ENCODE measurements around the gene PPP2R5C.
A peak's percentile ranks its signal among the peaks of the same experiment; 100 is the strongest.
"Not testable (repeated sequence)": the region's sequence is repeated elsewhere in the genome, so short reads cannot be mapped to it uniquely, and the experiment has no call there.

Gene PPP2R5C

DNA sequence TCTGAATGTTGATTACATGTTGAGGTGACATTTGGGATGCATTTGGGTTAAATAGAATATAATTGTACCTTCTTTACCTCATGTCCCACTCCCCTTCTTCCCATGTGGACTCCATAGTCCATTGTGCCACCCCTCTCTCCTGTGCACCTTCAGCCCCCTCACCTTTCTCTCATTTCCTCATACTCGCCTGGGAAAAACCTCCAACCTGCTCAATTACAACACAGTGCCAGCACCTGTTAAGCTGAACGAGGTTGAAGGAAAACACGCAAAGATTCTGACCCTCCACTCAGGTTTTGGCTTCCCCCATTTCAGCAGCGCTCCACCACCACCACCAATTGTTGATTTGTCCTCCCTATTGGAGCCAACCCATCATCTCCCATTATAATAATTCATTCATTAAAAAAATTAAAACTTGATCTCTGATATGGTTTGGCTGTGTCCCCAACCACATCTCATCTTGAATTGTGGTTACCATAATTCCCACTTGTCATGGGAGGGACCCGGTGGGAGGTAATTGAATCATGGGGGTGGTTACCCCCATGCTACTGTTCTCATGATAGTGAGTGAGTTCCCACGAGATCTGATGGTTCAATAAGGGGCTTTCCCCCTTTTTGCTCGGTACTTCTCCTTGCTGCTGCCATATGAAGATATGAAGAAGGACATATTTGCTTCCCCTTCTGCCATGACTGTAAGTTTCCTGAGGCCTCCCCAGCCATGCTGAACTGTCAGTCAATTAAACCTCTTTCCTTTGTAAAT, 33.7 kb upstream of the PPP2R5C start:
- DNase-seq (ENCODE audit: low read depth), result no peak

DNA sequence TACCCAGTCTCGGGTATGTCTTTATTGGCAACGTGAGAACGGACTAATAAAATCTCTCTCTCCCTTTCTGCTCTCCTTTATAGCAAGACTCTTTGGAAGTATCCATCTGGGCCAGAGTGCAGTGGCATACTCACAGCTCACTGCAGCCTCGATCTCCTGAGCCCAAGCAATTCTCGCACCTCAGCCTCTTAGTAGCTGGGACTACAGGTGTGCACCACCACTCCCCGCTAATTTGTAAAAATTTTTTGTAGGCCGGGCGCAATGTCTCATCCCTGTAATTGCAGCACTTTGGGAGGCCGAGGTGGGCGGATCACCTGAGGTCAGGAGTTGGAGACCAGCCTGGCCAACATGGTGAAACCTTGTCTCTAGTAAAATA, 33.2 kb upstream of the PPP2R5C start:
- no peak for DNase-seq (ENCODE audit: low read depth)

DNA sequence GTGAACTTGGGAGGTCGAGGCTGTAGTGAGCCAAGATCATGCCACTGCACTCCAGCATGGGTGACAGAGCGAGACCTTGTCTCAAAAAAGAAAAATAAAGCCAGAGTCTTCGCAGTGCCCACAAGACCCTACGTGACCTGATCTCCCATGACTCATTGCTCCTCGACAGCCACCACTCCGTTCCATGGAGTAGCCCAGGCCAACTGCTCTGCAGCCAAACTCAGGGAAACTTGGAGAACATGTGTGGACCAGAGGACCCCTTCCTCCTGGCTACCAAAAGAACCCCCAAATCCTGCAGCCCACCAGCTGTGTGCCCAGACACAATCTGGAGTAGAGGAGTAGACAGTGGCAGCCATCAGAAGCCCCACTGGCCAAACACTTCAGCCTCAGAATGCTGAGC, 32.1 kb upstream of the PPP2R5C start:
- DNase-seq (ENCODE audit: low read depth), result no peak

DNA sequence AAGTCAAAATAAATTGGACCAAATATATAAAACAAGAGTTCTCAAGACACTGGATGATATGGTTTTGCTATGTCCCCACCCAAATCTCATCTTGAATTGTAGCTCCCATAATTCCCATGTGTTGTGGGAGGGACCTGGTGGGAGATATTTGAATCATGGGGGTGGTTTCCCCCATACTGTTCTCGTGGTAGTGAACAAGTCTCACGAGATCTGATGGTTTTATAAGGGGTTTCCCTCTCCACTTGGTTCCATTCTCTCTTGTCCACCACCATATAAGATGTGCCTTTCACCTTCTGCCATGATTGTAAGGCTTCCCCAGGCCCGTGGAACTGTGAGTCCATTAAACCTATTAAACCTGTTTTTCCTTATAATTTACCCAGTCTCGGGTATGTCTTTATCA, 31.4 kb upstream of the PPP2R5C start:
- DNase-seq (ENCODE audit: low read depth), result not testable (repeated sequence)

DNA sequence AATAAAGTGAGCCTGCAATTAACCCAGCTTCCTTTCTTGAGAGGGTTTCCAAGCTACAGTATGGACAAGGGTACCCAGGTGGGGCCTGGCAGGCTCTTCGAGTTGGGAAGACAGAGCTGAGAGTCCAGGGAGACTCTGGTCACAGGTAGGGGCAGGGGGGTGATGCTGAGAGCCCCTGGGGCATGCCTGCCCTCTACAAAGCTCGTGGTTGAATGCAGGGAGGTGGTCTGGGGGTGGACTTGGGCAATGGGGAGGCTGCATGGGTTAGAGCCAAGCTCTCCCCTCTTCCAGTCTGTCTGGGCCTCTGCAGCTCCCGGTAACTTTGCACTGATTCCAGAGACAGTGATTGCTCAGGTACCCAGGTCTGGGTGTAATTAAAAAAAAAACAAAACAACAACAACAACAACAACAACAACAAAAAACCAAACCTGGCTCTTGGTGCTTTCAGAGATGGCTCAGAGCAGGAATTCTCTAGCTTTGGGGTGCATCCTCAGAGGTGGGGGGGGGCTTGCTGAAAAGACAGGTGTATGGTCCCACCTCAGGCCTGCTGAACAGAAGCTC, 30.8 kb upstream of the PPP2R5C start:
- no peak for DNase-seq (ENCODE audit: low read depth)

DNA sequence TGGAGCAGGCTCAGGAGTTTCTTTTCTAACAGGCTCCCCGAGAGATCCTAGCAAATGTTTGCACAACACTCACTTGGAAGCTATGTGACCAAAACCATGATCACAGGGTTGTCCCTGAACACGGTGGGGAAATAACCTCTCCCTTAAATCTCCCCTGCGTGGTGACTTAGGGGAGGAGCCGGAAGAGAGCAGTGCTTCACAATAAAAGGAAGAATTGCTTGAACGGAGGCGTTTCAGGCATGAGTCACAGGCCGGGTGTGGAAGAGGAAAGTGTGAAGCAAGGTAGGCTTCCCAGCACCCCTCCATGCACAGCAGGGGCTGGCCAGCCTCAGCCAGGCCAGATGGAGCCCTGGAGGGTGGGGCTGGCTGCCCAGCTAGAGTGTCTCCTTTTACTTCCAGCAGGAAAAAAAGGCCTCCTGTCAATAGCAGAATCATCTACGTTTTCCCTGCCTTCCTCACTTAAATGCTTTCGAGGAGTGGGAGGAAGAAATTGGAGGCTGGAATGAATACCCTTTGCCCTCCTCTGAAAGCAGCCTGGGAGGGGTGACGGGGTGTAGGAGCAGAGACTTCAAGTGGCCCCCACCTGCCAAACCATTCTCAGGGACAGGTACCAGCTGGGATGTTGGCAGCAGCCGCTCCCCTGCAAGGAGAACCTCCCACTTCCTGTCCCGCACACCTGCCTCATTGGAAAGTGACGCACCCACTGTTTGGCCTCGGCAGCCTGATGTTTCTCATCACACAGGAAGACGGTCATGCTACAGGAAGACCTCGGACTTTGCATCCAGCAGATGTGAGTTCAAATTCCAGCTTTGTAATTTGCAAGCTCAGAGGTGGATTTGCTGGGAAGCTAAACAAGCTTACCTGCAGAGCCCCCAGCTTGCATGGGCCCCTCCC, 30.1 kb upstream of the PPP2R5C start:
- peak; percentile 20 for DNase-seq (ENCODE audit: low read depth)

DNA sequence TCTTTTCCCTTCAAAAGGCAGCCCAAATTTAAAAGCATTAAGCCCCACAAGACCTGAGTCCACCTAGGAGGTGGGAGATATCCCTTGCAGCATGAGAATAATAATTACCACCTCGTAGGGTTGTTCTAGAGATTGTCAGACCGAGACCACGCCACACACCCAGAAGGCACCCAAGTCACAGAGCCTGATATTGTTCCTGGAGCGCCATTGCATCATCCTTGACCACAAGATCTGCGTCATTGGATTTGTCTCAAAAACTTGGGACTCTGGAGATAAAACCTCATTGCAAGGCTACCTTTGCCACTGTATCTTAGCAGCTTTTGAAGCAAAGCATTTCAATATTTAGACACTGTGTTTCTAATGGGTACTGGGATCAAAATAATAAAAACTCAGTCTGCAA, 29.4 kb upstream of the PPP2R5C start:
- no peak for DNase-seq (ENCODE audit: low read depth)

DNA sequence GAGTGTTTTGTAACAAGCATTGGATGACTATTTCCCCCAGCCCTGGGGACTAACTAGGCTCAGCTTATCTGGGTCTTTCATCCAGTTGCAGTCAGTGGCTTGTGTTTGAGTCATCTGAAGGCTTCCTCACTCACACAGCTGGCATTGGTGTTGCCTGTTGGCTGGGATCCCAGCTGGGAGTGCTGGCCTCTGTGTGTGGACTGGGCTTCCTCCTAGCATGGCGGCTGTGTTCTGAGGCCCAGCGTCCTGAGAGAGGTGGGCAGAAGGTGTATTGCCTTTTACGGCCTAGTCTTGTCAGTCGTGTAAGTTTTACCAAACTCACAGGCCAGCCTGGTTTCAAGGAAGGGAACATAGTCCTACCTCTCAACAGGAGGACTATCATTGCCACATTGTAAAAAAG, 28.3 kb upstream of the PPP2R5C start:
- peak; percentile 28 for DNase-seq (ENCODE audit: low read depth)

DNA sequence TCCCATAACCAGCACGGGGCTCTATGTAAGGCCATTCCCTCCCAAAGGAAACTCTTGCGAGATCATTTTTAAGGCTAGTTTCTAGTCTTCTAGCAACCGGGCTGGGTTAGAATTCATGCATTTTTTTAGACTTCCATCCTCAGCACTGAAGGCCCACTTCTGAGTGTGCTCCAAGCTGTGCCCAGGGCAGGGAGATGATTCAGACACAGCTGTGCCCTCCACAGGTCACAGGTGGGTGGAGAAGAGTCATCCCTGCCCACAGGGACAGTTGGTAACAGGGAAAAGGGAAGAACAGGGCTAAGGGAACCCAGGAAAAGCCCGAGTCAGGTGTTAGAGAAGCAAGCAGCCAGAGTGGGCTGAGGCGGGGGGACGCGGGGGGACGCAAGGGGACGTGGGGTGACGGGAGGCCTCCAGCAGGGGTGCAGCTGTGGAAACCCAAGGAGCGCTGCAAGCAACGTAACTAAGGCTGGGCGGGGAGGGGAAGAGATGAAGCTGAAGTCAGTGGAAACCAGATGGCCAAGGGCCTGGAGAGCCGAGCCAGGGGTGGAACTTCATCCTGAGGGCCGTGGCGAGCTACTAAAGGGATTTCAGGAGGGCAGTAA, 27.2 kb upstream of the PPP2R5C start:
- DNase-seq (ENCODE audit: low read depth), result no peak

DNA sequence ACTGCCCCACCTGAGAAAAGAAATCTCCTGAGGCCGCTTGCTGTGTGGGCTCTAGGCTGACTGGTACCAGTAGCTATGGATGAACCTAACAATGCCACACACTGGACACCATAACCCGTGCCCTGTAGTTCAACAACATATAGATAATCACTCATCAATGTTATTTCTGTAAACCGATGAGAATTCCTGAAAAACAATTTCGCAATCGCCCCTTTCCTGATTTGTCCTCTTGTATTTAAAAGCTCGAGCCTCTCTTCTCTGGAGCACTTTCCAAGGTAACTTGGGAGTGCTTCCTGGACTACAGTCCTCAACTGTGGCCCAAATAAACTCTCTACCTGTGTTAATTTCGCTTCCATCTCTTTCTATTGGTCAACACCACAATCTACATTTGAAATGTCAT, 26.1 kb upstream of the PPP2R5C start:
- DNase-seq (ENCODE audit: low read depth), result no peak

DNA sequence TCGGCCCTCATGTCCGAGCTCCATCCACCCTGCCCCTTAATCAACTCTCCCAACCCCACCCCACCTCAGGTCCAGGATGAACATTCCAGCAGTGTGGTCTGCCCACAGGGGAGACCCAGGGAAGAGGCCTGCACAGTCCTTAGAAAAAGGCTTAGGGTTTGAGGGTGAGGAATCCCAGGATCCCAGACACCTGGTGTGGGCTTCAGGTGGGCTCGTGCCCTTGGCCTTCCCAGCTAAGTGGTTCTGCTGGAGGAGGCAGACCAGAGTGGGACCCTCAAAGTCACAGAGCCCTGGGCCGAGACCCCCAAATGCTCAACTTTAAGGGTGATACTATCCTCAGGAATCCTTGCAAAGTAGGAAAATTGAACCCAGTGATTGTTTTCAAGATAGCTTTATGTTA, 25.4 kb upstream of the PPP2R5C start:
- no peak for DNase-seq (ENCODE audit: low read depth)

DNA sequence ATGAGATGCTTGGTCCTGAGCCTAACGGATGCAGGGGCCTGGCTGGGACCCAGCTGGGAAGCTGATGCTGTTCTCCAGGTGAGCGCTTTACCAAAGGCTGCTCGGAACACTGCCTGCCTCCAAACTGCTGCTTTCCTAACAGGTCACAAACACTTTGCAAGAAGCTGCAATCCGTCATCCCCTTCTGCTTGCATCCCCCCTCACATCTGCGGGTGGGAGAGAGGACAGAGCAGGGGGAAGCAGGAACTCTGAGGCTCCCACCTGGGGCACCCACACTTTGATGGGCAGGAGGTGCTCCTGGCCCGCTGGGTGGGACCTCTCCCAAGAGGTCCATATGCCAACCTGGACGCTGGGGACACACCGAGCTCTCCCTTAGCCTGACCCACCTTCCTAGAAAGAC, 24.9 kb upstream of the PPP2R5C start:
- DNase-seq (ENCODE audit: low read depth), result no peak

DNA sequence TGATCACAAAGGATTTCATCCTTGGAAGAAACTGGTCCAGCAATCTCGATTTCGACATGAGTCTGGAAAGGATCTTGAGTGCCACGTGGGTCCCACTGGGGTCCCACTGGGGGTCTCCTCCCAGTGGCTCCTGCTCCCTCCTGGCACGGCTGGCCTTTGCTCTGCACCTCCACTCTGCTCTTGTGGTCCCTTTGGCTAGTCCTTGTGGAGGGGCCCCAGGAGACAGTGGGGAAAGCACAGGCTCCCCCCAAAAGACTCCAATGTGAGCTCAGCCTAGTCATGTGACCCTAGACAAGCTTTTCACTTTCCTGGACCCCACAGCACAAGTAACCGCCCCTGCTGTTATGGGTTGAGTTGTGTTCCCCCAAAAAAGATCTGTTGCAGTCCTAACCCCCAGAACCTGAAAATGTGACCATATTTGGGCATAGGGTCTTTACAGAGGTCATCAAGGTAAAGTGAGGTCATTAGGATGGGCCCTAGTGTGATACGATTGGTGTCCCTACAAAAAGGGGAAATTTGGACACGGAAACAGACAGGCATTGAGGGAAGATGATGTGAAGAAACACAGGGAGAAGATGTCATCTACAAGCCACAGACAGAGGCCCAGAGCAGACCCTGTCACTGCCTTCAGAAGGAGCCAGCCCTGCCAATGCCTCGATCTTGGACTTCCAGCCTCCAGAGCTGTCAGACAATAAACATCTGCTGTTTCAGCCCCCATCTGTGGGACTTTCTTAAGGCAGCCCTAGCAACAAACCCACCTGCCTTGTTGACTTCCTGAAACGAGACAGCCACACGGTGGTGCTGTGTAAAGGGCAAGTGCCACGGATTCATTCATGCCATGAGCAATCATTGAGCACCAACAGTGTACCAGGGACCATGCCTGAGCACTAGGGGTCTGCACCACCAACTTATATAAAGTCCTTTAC, 23.8 kb upstream of the PPP2R5C start:
- no peak for DNase-seq (ENCODE audit: low read depth)

DNA sequence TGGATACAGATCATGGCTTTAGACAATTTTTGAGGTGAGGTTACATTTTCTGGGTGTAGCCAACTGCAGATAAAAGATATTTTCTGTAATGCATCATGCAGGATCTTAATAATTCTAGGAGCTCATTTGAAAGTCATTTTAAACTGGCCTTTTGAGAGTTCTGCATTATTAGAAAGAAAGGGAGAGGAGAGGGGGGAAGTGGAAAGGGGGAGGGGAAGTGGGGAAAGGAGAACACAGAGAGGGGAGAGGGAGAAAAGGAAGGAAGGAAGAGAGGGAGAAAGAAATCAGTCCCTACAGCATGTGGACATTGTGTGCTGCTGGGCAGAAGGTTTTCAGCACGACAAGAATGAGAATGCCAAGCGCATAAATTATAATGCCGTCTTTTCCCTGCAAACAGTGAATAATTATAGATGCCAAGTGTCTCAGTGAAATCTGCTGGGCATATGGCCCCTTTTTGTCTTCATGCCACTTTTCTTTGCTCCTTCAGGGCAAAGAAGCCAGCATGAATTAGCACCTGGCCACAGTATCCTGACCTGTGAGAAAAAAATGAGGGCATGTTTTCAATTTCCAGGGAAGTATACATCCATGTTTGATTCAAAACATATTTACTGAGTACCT, 22.7 kb upstream of the PPP2R5C start:
- no peak for DNase-seq (ENCODE audit: low read depth)

DNA sequence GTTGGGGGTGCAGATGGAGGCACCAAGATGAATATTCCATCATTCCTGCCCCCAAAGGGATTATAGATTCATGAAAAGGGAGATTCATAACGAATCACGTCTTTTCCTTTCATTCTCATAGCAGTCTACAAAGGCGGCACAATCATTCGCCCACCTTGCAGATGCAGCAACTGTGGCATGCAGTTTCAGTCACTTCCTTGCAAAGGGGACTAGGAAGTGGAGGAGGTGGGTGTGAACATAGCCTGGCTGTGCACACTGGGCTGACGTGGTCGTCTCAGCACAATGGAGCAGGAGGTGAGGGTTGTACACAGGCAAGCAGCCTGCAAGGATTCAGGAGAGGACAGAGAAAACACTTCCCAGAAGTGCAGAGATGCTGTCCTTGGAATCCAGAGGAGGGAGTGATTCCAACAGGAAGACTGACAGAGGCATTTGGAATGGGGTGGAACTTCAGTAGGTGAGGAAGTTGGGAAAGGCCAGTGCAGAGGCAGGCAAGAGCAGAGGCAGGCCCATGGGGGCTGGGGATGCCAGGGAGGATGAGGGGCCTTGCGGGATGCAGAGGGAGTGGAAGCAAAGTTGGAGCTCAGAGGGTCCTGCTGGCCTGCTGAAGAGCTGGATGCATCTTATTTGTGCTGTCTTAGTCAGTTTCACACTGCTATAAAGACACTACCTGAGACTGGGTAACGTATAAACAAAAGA, 21.9 kb upstream of the PPP2R5C start:
- DNase-seq (ENCODE audit: low read depth), result no peak

DNA sequence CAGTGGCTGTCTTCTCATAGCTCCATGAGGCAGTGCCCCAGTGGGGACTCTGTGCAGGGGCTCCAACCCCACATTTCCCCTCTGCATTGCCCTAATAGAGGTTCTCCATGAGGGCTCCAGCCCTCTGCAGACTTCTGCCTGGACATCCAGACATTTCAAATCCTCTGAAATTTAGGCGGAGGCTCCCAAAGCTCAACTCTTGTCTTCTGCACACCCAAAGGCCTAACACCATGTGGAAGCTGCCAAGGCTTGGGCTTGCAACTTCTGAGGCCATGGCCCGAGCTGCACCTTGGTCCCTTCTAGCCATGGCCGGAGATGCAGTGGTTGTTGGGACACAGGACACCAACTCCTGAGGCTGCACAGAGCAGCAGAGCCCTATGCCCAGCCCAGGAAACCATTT, 20.5 kb upstream of the PPP2R5C start:
- DNase-seq (ENCODE audit: low read depth), result no peak

DNA sequence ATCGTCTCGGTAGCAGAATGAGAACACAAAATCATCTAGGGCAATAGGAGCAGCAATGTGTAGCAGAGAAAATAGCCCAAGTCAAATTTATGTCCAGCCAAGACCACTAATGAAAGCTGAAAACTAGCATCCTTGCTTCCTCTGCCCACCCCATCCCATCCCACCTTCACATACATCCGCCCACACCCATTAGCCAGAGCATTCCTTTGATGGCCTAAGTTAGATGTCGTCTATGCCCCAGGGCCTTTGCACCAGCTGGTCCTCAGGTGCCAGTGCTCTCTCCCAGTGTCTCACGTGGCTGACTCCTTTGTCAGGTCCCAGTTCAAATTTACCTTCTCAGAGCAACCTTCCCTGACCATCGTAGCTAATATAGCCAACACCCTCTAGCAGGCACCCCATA, 17.8 kb upstream of the PPP2R5C start:
- DNase-seq (ENCODE audit: low read depth), result no peak

DNA sequence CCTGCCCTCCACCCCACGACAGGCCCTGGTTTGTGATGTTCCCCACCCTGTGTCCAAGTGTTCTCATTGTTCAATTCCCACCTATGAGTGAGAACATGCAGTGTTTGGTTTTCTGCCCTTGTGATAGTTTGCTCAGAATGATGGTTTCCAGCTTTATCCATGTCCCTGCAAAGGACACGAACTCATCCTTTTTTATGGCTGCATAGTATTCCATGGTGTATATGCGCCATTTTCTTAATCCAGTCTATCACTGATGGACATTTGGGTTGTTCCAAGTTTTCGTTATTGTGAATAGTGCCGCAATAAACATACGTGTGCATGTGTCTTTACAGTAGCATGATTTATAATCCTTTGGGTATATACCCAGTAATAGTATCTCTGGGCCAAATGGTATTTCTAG, 17.1 kb upstream of the PPP2R5C start:
- DNase-seq (ENCODE audit: low read depth), result not testable (repeated sequence)

DNA sequence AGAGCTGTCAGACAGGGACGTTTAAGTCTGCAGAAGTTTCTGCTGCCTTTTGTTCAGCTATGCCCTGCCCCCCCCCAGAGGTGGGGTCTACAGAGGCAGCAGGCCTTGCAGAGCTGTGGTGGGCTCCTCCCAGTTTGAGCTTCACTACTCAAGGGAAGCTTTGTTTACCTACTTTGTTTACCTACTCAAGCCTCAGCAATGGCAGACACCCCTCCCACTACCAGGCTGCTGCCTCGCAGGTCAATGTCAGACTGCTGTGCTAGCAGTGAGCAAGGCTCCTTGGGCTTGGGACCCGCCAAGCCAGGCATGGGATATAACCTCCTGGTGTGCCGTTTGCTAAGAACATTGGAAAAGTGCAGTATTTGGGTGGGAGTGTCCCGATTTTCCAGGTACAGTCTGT, 11.8 kb upstream of the PPP2R5C start:
- not testable (repeated sequence) for DNase-seq (ENCODE audit: low read depth)

DNA sequence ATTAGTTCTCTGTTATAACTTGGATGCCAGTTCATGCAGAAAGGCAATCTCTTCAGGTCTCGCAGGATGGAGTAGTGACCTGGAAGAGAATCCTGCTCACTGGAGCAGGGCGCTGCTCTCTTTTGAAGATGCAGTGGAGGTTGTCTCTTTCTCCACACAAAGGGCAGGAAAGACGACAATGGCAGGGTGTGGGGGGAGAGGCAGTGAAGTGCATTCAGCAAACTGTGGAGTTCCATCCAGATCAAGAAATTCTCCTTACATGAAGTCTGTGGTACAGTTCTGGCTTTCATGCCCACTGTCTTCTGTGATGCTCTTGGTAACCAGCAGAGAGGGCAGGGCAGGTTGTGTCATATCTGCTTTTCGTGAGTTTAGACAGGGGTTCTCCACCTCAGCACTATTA, 6.6 kb upstream of the PPP2R5C start:
- DNase-seq (ENCODE audit: low read depth), result no peak
